SH-SY5Y (cell line): Measurements from ENCODE around the gene ZBTB32.

Source experiments
- GATA2 ChIP-seq: IDR thresholded peaks from 2 replicates; pipeline ENCODE4 v1.6.1; 2011; ENCODE audit warnings: mild to moderate bottlenecking, low read depth, low read length
- GATA3 ChIP-seq: IDR thresholded peaks from 2 replicates; pipeline ENCODE4 v1.6.1; 2011; ENCODE audit warnings: low read depth, mild to moderate bottlenecking, low read length, moderate library complexity

- TF ChIP-seq GATA2, result no peak
- TF ChIP-seq GATA3, result no peak
Measured at GRCh38 chr19:35669566-35669965, 34.8 kb upstream of the ZBTB32 start.
